Pancreas (tissue), 10 donors: ENCODE measurements around the gene ZFYVE28. TPM values are rescaled to one million over a fixed set of nuclear protein-coding genes. Genes with fewer than 3 reads are reported as not detected.
A peak's percentile ranks its signal among the peaks of the same experiment; 100 is the strongest.

Experiments
- ATAC-seq, 4 donors: fragments of 200-7000 bp; cut with Tn5 transposase; one replicate each; pipeline versions ENCODE4 v1.8.0 to v1.9.1; 2020; ENCODE audit warnings: mild to moderate bottlenecking in 4 of 4, moderate library complexity in 4 of 4
- DNase-seq, 6 donors: peaks; one replicate each; pipeline ENCODE4 v3.0.0-alpha.2; 2020
- FAIRE-seq: peaks from 2 replicates; lab custom pipeline; 2012; peaks lifted over from hg19 to GRCh38; lab: Jason Lieb, UNC
- H3K27ac ChIP-seq, 4 donors: fragments of 200-600 bp; sonication (generic); 1 replicate in 3 of 4; 2 replicates in 1 of 4; pipeline versions ENCODE4 v1.5.0 to v1.8.0; 2020
- H3K27me3 ChIP-seq, 4 donors: fragments of 200-600 bp; one replicate each; pipeline ENCODE4 v1.8.0; 2021
- H3K36me3 ChIP-seq, 3 donors: fragments of 200-600 bp; sonication (generic) in 1 of 3; one replicate each; pipeline versions ENCODE4 v1.5.0 to v1.8.0; 2020 to 2021
- H3K4me1 ChIP-seq, 3 donors: fragments of 200-600 bp; one replicate each; pipeline ENCODE4 v1.8.0; 2021
- H3K4me3 ChIP-seq, 4 donors: fragments of 200-600 bp; sonication (generic) in 2 of 4; one replicate each; pipeline versions ENCODE4 v1.5.0 to v1.8.0; 2020 to 2021
- H3K9me3 ChIP-seq, 4 donors: fragments of 200-600 bp; one replicate each; pipeline ENCODE4 v1.8.0; 2021
- WGBS, 2 donors: extraction: QIAGEN DNeasy Blood & Tissue Kit; methylation state at CpG; one replicate each; pipeline ENCODE4 v1.1.7; 2013; 5-methylcytosine and 5-hydroxymethylcytosine counted together
- intact Hi-C, 3 donors: fragments of 100-400 bp; cut with DNase I; formaldehyde crosslinking; loops; one replicate each; pipeline versions ENCODE4 v1.11.1 to v1.14.2; 2022
- polyA plus RNA-seq, 2 donors: library from polyadenylated mRNA; stranded (reverse); fragments of 200-250 nt; gene quantifications; one replicate each; pipeline ENCODE4 v1.2.3, GENCODE V29; 2013
- total RNA-seq, 6 donors: library from RNA; stranded (reverse); fragmentation: NEBNext Ultra II Directional in 4 of 6; extraction: Animal tissue kit (Norgen Biotek cat#: 25700) in 4 of 6; gene quantifications; one replicate each; pipeline versions ENCODE4 v1.2.1 to v1.2.4, GENCODE V29; 2021 to 2023
- TF ChIP-seq, protein P1 (sequence below), 4 donors: fragments of 200-600 bp; sonication (generic) in 3 of 4; IDR thresholded peaks; one replicate each; pipeline versions ENCODE4 v1.5.0 to v1.8.0; 2021; ENCODE audit warnings: antibody characterized with exemption in 4 of 4
- donor health status: healthy with polysubstance abuse.
- donor health status: DM: no; HTN: no; CAD: no; lungs with moderate emphysema.
- donor health status: DM: no; HTN: no; CAD: no.
- donor health status: control.
- donor health status: control.
- donor health status: Bipolar disorder and iron deficiency.
- donor health status: DM: yes; HTN: yes; CAD: no.
- donor health status: DM: no; HTN: no; CAD: no.
- donor health status: DM: no; HTN: no; CAD: no.
- donor health status: DM: yes; HTN: yes; CAD: no.

Gene ZFYVE28
- total and polyA plus RNA-seq, 8 donors, result 3.8 to 13.4 (median 6.0) TPM

DNA sequence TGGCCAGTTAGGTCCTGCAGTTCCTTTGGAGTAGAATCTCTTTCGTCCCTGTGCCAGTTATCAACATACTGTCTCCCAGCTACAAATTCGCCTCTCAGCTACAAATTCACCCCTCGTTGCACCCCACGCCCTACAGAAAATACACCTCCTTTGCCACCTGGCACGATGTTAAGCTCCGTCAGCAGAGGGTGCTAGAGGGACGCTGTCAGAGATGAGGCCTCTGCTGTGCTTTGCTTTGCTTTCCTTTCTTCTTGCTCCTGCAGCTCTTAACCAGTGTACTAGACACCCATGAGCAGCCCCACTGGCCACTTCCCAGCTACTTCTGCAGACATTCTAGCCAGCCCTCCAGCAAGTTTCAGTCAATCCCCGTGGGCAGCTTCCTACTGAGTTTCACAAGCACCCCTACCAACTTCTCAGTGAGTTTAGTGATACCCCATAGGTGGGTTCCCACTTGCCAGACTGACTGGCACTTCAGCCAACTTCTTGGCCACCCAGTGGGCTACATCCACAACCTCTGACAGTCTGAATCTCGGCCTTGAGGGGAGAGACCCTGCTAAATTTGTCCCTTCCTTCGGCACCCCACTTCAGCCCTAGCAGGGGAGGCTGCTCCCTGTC, 198.3 kb downstream of the ZFYVE28 start:
- ATAC-seq (peak; percentile 67 to 94 (median 90)), FAIRE-seq (no peak)
- no peaks in the 10 kb centered on the region for H3K4me1 ChIP-seq

More for the DNA sequence above, 198.3 kb downstream of the ZFYVE28 start:
- 10 to 11% methylated on average over 10 of the region's 10 CpGs for WGBS, 2 donors
- no peak overlapping the region for H3K4me3 ChIP-seq
- intact Hi-C loops, result loop anchor here in 1 of 3 donors (10.0 kb wide), 1 partner anchor 225 kb away; no protein-coding TSS in a partner anchor
- no peaks in the 10 kb centered on the region for H3K9me3 ChIP-seq
- no peaks in the 10 kb centered on the region for H3K36me3 ChIP-seq
- DNase-seq, result peak; percentile 53 to 81 (median 72)
- H3K27ac ChIP-seq, result no peak overlapping the region
- H3K27me3 ChIP-seq, result no peaks in the 10 kb centered on the region
- TF ChIP-seq, protein P1, sequence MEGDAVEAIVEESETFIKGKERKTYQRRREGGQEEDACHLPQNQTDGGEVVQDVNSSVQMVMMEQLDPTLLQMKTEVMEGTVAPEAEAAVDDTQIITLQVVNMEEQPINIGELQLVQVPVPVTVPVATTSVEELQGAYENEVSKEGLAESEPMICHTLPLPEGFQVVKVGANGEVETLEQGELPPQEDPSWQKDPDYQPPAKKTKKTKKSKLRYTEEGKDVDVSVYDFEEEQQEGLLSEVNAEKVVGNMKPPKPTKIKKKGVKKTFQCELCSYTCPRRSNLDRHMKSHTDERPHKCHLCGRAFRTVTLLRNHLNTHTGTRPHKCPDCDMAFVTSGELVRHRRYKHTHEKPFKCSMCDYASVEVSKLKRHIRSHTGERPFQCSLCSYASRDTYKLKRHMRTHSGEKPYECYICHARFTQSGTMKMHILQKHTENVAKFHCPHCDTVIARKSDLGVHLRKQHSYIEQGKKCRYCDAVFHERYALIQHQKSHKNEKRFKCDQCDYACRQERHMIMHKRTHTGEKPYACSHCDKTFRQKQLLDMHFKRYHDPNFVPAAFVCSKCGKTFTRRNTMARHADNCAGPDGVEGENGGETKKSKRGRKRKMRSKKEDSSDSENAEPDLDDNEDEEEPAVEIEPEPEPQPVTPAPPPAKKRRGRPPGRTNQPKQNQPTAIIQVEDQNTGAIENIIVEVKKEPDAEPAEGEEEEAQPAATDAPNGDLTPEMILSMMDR (IDR thresholded peaks at IDR 0.05), result peak; percentile 50 to 70 (median 65)

Other genes with a start within 250 kb of the ZFYVE28 start
- gene HAUS3, start 176.5 kb downstream of the ZFYVE28 start, total RNA-seq, result 1 to 10 TPM; 4.1 to 7.9 (median 5.7) TPM
- gene HAUS3, start 176.5 kb downstream of the ZFYVE28 start, polyA plus RNA-seq, result 1 to 10 TPM; 8.5 to 9.6 TPM
- gene POLN, start 176.5 kb downstream of the ZFYVE28 start, total RNA-seq, result 1 to 10 TPM in 5 of 6 donors, under 1 TPM in 1; 0.95 to 2.3 (median 1.9) TPM
- gene POLN, start 176.5 kb downstream of the ZFYVE28 start, polyA plus RNA-seq, result 1 to 10 TPM; 2.5 to 3.6 TPM
- gene MXD4, start 156.5 kb downstream of the ZFYVE28 start, total RNA-seq, result 10 to 100 TPM; 14.8 to 35.8 (median 24.7) TPM
- 10 to 100 TPM; 29.6 to 51.4 TPM for gene MXD4, start 156.5 kb downstream of the ZFYVE28 start, polyA plus RNA-seq
- 1 to 10 TPM in 1 of 6 donors, under 1 TPM in 5; 0.28 to 1.1 (median 0.58) TPM for gene CFAP99, start 310 bp upstream of the ZFYVE28 start, total RNA-seq
- gene CFAP99, start 310 bp upstream of the ZFYVE28 start, polyA plus RNA-seq, result 1 to 10 TPM in 1 of 2 donors, under 1 TPM in 1; 0.87 to 1.6 TPM
- 10 to 100 TPM; 17.8 to 30.3 (median 25.9) TPM for gene RNF4, start 50.5 kb upstream of the ZFYVE28 start, total RNA-seq
- gene RNF4, start 50.5 kb upstream of the ZFYVE28 start, polyA plus RNA-seq, result 10 to 100 TPM; 11.7 to 16.5 TPM
- 10 to 100 TPM; 10.1 to 17.0 (median 10.6) TPM for gene FAM193A, start 118.0 kb upstream of the ZFYVE28 start, total RNA-seq
- 10 to 100 TPM; 10.4 to 15.5 TPM for gene FAM193A, start 118.0 kb upstream of the ZFYVE28 start, polyA plus RNA-seq